GM18505 (cell line): ENCODE results near the gene IQCH.
"Not testable (repeated sequence)": the region's sequence is repeated elsewhere in the genome, so short reads cannot be mapped to it uniquely, and the experiment has no call there.

Source experiments
- ATAC-seq: cut with Tn5 transposase; IDR thresholded peaks from one replicate; pipeline ENCODE4 v1.9.1; 2021; ENCODE audit not compliant: unreplicated experiment
- POLR2A ChIP-seq: IDR thresholded peaks from 4 replicates; pipeline ENCODE4 v1.6.1; 2011; ENCODE audit warnings: borderline replicate concordance; ENCODE audit not compliant: insufficient read depth, insufficient read length; ENCODE audit errors: extremely low read depth

IQCH gene

DNA sequence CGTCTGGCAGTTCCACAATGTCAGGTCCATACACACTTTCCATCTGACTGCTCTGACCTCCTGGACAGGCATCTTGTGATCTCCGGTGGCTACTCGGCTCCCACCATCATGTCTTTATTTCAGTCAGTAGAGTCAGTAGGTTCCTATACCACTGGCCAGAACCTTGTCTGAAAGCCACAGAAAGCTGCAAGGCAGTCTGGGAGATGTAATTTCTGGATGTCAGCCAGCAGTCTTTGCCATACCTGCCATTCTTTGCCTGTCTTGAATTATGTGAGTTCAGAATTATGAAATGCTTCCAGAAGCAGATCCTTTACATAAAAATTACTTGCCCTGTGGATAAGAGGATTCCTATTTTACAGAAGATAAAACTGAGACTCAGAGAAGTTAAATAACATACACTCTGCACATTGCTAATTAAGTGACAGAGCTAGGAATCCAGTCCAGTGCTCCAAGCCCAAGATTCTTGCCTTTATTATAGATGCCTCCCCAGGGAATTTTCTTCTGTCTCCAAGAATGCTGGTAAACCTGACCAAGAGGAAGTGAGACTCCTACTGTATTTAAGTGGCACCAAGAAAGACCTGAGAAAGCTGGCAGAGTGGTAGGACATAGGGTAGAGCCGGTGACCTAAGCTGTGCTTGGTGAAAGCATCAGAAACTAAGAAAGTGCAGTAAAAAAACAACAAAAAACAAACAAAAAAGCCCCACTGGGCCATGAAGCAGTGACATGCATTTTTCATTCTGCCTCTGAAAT is 75.6 kb downstream of the IQCH start:
- TF ChIP-seq POLR2A = no peak
- no peak for ATAC-seq

DNA sequence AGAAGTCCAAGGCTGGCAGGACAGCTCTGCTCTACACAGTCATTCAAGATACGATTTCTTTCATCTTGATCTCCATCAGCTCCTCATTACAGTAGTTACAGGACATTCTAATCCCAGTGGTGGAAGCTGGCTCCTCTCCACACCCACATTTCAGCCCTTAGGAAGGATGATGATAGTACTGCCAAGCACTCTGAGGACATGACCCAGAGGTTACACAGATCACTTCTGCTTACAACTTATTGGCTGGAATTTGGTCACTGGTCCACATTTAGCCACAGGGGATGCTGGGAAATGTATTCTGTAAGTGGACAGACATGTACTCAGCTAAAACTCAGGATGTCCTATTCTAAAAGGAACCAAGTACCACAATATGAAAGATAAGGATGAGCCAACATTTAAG is 77.1 kb downstream of the IQCH start:
- no peak for TF ChIP-seq POLR2A
- ATAC-seq = no peak

DNA sequence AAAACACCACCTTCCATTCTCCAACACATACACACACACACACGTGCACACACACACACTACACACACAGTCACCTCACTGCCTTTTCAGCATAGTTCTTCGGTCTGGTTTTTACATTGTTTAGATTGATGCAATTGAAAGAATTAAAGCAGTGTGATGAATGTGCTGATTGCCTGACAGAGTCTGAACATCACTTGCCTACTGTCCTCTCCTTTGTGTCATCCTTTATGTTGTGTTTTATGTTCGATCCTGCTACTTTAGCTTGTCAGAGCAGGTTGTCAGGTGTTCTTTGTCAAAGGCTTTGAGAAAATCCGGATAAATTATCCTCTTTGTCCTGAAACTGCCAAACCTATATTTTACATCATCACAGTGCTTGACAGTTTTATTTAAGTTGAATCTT is 80.4 kb downstream of the IQCH start:
- no peak for ATAC-seq
- no peak for TF ChIP-seq POLR2A

DNA sequence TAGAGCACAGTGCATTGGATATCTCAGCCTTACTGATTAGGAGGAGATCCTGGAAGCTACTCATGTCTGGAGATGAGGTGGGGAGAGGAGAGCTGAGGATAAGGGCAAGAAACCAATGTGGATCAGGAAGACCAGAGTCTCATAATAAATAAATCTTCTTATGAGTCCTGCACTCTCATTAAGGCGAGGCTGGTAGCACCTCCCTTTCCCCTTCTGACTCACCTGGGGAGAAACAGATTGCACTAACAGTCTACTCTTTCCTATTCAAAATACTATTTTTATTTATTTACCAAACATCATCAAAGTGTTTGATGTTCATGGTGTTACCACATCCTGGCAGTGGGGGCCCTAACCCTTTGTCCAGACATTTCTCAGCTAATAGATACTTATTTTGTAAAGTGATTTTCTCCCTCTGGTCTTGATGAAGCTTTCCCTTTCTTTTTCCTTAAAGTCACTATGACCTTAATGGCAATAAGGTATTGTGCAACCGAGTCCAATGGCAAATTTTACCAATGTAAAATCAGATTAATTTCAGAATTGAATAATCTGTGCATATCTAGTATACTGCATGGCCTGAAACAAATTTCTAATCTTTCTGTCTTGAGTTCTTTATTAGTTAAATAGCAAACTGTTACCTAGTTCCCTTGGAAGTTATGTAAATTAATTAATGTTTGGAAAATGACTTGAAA is 81.1 kb downstream of the IQCH start:
- TF ChIP-seq POLR2A = no peak

DNA sequence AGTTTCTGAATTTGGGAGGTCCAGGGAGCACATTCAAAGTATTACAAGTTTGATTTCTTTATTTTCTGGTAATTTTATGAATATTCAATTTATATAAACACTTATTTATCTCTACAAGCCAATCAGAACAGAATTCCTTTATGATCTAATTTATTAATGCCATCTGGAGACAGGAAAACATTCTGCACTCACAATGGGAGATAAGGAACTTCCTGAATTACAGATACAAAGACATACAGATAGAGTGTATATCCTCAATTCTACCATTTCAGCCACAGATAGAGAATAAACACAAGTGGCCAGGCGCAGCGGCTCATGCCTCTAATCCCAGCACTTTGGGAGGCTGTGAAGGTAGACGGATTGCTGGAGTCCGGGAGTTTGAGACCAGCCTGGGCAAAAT is 86.0 kb downstream of the IQCH start:
- no peak for TF ChIP-seq POLR2A
- no peak for ATAC-seq

More for the DNA sequence above, 81.1 kb downstream of the IQCH start:
- ATAC-seq = no peak

DNA sequence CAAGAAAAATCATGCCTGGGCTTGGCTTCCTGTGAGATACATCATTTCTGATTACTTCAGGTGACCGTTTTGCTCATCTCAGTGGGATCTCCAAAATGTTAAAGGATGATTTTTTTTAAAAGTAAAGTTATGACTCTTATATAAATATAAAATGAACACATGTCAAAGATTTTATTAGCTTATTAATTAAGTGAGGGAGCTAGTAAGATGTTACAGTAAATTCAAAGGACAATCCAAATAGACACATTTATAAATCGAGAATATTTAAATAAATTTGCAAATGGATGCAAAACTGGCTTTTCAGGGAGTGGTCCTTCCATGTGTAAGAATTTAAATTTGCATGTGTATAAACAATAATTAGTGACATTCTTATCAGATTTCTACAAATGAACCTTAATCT is 87.0 kb downstream of the IQCH start:
- no peak for TF ChIP-seq POLR2A
- no peak for ATAC-seq

DNA sequence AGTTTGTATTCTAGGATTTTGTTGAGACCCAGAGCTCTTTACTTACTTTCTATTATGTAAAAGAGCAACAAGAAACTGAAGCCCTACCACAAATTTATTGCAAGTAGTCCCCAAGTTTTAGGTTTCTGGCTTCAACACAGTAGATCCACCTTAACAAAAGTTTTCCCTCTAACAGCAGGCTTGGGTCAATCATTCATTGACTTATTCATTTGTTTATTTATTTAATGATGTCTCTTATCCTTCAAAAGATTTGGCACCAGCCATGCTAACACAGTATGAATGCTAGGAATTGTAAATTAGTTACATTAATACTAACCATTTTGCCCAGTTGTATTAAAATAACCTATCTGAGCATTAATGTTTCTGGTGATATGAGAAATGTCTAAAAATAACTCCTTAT is 88.6 kb downstream of the IQCH start:
- no peak for TF ChIP-seq POLR2A

DNA sequence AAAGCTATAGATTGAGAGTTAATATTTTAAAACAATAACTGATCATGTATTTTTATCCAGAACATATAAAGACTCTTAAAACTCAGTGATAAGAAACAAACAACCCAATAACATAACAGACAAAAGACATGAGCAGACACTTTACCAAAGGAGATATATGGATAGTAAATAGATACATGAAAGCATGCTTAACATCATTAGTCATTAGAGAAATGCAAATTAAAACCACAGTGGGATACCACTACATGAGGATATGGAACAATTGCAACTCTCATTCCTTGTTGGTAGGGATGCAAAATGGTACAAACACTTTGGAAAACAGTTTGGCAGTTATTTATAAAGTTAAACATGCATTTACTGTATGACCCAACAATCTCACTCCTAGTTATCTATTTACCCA is 95.0 kb downstream of the IQCH start:
- no peak for ATAC-seq
- no peak for TF ChIP-seq POLR2A

More for the DNA sequence above, 88.6 kb downstream of the IQCH start:
- no peak for ATAC-seq

DNA sequence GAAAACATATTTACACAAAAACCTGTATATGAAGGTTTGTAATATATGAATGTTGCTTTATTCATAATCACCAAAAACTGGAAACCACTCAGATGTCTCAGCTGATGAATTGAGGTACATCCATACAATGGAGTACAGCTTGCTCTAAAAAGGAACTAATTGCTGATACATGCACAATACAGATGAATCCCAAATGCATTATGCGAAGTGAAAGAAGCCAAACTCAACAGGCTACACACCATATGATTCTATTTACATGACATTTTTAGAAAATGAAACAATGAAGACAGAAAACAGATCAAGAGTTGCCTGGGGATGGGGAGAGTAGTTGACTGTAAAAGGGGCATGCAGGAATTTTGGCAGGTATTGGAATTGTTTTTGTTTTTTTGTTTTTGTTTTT is 95.5 kb downstream of the IQCH start:
- no peak for TF ChIP-seq POLR2A
- ATAC-seq = no peak

DNA sequence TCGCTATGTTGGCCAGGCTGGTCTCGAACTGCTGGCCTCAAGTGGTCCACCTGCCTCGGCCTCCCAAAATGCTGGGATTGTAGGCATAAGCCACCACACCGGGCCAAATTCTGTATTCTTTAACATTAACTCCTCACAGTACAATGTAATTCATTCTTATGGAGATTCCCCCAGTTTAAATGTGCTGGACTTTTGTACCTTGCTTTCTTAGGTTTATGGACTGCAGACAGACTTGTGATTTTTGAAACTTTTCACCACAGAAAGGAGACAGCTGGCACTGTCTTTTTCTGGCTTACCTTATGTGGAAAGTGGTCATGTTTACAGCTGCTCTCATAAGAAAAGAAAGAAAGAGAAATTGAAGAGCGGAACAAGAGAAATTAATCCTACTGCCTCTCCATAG is 103.8 kb downstream of the IQCH start:
- no peak for ATAC-seq
- no peak for TF ChIP-seq POLR2A

DNA sequence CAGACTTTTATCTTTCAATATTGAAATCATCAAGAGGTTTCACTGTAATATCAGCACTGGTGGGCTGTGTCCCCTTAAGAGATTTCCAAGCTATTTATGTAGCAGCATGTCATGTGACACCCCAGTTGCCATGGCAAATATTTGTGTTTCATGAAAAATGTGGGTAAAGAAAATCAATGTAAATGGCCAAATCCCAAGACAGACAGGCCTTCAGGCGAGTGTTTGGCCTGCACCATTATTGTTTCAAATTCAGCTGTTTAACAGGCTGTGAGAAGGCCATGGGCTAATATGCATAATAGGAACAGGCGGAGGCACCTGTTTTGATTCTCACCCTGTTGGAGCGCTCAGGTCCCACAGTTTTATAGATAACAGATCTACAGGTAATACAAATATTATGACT is 104.2 kb downstream of the IQCH start:
- no peak for ATAC-seq
- no peak for TF ChIP-seq POLR2A

DNA sequence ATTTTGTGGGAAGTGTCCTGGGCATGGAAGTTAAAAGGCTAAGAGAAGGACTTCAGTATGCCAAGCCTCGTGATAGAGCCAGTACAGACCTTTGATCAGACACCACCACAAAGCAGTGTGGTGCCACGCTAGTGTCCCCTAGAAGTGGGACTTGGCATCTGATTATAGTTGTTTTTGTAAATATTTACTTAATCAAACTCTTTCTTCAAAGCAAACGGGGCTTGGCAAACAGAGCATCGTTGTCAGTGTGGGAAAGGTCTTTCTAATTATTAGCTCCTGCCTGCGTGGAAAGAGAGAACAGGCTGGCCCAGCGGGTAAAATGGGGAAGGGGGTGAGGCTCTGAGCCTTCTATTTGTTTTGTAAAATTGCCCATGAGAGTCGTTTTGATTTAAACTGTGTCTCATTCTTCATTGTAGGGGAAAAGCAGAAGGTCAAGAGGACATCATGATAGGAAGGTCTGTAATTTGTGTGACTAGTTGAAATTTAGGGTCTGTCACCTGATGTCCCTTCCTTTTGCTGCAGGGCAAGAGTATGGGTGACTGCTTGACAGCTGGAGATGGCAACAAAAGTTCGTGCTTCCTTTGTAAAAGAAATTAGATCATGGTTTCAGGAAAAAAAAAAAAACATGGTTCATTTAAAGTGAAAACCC is 105.0 kb downstream of the IQCH start:
- TF ChIP-seq POLR2A = no peak
- ATAC-seq = no peak

DNA sequence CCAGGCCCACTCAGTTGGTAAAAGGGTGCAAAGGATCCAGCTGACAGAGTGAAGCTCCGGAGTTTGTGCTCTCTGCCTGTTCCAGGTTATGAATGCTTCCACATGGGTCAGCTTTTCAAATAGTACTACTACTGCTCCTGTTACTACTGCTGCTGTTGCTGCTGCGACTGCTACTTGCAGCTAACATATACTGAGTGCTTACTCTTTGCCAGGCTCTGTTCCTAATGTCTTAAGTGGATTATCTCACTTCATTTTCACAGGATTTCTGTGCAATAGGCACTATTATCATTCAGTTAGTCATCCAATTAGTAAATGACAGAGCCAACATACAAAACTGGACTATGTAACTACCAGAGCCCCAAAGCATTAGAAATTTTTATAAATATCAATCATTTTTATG is 106.5 kb downstream of the IQCH start:
- ATAC-seq = no peak
- TF ChIP-seq POLR2A = no peak

DNA sequence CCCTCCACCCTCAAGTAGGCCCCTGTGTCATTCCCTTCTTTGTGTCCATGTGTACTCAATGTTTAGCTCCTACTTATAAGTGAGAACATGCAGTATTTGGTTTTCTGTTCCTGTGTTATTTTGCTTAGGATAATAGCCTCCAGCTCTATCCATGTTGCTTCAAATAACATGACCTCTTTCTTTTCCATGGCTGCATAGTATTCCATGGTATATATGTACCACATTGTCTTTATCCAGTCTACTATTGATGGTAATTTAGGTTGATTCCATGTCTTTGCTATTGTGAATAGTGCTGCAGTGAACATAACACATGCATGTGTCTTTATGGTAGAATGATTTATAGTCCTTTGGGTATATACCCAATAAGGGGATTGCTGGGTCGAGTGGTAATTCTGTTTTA is 109.1 kb downstream of the IQCH start:
- not testable (repeated sequence) for ATAC-seq

DNA sequence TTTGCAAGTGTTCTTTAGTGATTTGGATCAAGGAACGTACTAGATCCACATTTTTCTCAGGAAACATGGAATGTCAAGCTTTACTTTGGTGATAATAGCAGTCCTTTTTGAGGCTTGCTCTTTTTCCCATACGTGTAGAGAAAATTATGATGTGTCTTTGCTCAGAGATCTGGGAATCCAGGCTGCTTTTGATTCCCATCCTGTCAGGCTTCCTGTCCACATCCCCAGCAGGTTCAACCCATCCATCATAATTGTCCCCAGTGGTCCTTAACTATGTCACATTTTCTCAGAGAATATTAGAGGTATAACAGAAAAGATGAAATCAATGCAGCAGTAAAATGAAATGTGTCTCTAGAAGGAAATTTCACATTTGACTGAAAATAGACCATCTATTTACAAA is 111.4 kb downstream of the IQCH start:
- ATAC-seq = no peak
- TF ChIP-seq POLR2A = no peak

DNA sequence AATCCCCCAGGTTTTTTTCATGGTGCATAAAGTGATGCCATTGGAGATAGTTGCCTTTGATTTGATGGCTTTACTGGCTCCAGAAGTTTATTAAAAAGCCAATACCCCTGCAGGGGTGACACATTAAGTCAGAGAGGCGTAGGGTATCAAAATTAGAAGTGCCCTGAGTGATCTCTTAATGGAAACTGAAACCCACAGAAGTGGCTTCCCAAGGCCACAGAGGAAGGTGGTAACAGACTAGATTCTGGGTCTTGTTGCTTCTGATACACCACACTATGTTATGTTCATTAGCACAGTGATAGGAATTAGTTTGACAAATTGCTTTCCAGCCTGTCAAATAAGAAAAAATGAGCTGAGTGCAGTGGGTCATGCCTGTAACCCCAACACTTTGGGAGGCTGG is 112.3 kb downstream of the IQCH start:
- no peak for TF ChIP-seq POLR2A
- ATAC-seq = no peak
